ENCODE results near the gene PSMB4.

PSMB4 gene

DNA sequence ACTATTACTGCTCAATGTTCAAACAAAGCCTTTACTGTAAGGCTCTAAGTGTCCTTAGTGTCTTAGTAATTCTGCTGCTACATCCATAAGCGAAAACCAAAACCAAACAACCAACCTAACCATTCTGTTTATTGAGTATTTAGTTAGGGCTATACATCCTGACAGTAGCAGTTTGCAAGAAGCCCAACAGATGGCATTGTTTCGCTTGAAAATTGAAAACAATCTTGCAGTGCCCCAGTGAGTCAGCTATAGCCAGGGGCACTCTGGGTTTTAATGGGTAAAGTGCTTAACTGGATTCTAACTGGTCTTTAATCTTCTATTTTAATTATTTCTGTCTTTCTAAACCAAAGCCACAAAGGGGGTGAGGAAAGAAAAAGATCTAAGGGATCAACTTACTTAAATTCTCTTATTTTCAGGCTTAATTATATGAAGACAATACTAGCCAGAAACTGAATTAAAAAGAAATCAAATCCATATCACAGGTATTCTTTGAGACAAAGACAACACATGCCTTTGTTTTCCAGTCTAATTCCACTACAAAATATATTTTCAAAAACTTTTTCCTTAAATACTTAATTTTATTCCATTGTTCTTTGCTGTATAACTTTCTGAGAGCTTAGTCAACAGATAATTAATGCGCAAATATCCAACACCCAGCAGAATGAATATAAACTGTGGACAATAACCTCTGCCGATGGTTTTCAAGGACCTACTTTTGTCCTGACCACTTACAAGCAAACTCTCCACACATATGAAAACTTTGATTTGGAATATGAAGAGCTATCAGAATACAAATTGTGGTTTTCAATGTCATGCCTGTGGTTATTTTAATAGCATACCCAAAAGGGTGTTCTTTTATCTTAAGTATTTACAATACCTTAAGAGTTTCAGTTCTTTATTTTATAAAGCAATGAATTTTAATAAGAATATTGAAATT, 44.7 kb downstream of the PSMB4 start:
- DNase-seq (ENCODE audit: low spot score), result peak; percentile 67
- in situ Hi-C loops (cut with MboI; ENCODE audit: low pct_unique_long_range_greater_than_20kb, low sequenced_read_pairs, unreplicated experiment), result no loop called here

GRCh38 chr1:151444783-151445177, 45.4 kb downstream of the PSMB4 start:
- TF ChIP-seq CTCF (IDR thresholded peaks at IDR 0.05; ENCODE audit: extremely low read depth, insufficient read depth, missing control alignments), result no peak
- DNase-seq (ENCODE audit: low spot score), result no peak
- in situ Hi-C loops (cut with MboI; ENCODE audit: low pct_unique_long_range_greater_than_20kb, low sequenced_read_pairs, unreplicated experiment), result no loop called here

More for the DNA sequence above, 44.7 kb downstream of the PSMB4 start:
- peak; percentile 74 for TF ChIP-seq CTCF (IDR thresholded peaks at IDR 0.05; ENCODE audit: extremely low read depth, insufficient read depth, missing control alignments)

DNA sequence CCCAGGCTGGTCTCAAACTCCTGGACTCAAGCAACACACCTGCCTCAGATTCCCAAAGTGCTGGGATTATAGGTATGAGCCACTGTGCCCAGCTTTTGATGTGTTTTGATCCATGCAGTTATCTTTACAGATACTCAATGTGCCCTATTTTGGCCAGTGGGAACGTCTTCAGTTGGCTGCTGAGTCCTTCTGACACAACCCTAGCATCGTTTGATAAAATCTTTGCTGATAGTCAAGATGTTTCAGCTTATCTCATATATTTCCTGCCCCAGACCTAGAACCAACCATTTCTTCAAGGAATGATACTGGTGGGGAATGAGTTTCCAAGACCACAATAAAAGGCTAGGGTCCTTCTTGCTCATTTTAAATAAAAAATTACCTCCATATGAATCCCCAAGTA, 48.3 kb downstream of the PSMB4 start:
- TF ChIP-seq CTCF (IDR thresholded peaks at IDR 0.05; ENCODE audit: extremely low read depth, insufficient read depth, missing control alignments), result no peak
- in situ Hi-C loops (cut with MboI; ENCODE audit: low pct_unique_long_range_greater_than_20kb, low sequenced_read_pairs, unreplicated experiment), result no loop called here
- no peak for DNase-seq (ENCODE audit: low spot score)

Measured in GM13977 (cell line).